Smooth muscle cell (in vitro differentiated cells): ENCODE results near the gene ZDHHC4. TPM values are rescaled to one million over a fixed set of nuclear protein-coding genes. Genes with fewer than 3 reads are reported as not detected.
A peak's percentile ranks its signal among the peaks of the same experiment; 100 is the strongest.

ENCODE experiments used
- DNase-seq: peaks from one replicate; lab custom pipeline; 2025; ENCODE audit not compliant: unreplicated experiment; lab: John Stamatoyannopoulos, UW
- H2AFZ ChIP-seq: fragments of 200-600 bp; sonication (generic); 2 replicates; pipeline ENCODE4 v1.6.0; 2016; ENCODE audit warnings: antibody characterized with exemption, low read depth, mild to moderate bottlenecking
- H3F3A ChIP-seq: fragments of 200-600 bp; sonication (generic); 2 replicates; pipeline ENCODE4 v1.6.0; 2017; ENCODE audit warnings: antibody characterized with exemption, low read depth
- H3K27ac ChIP-seq: fragments of 200-600 bp; sonication (generic); 2 replicates; pipeline ENCODE4 v1.5.1; 2016; ENCODE audit warnings: low read depth, mild to moderate bottlenecking
- H3K27me3 ChIP-seq: fragments of 200-600 bp; sonication (generic); 2 replicates; pipeline ENCODE4 v1.6.1; 2016; ENCODE audit warnings: low read depth, mild to moderate bottlenecking
- H3K36me3 ChIP-seq: fragments of 200-600 bp; sonication (generic); 2 replicates; pipeline ENCODE4 v1.5.1; 2016; ENCODE audit warnings: low read depth
- H3K4me1 ChIP-seq: fragments of 200-600 bp; sonication (generic); 2 replicates; pipeline ENCODE4 v1.5.1; 2016; ENCODE audit warnings: low read depth
- H3K4me2 ChIP-seq: fragments of 200-600 bp; sonication (generic); 2 replicates; pipeline ENCODE4 v1.6.0; 2016; ENCODE audit warnings: mild to moderate bottlenecking
- H3K4me3 ChIP-seq: fragments of 200-600 bp; sonication (generic); 2 replicates; pipeline ENCODE4 v1.5.1; 2016; ENCODE audit warnings: mild to moderate bottlenecking
- H3K79me2 ChIP-seq: fragments of 200-600 bp; sonication (generic); 2 replicates; pipeline ENCODE4 v1.6.0; 2016; ENCODE audit warnings: low read depth, mild to moderate bottlenecking
- H3K9ac ChIP-seq: fragments of 200-600 bp; sonication (generic); 2 replicates; pipeline ENCODE4 v1.6.0; 2016; ENCODE audit warnings: low read depth
- H3K9me3 ChIP-seq: fragments of 200-600 bp; sonication (generic); replicated peaks from 2 replicates; pipeline ENCODE4 v1.5.1; 2016; ENCODE audit warnings: low read depth
- H4K20me1 ChIP-seq: fragments of 200-600 bp; sonication (generic); 2 replicates; pipeline ENCODE4 v1.6.0; 2016; ENCODE audit warnings: low read depth
- CTCF ChIP-seq: fragments of 200-600 bp; sonication (generic); IDR thresholded peaks from 2 replicates; pipeline ENCODE4 v1.5.1; 2017; ENCODE audit warnings: borderline replicate concordance, mild to moderate bottlenecking, antibody characterized with exemption; ENCODE audit not compliant: insufficient read depth, poor library complexity, severe bottlenecking
- WGBS: methylation state at CpG from one replicate; pipeline ENCODE4 v1.1.7; 2016; ENCODE audit warnings: low lambda C conversion rate; 5-methylcytosine and 5-hydroxymethylcytosine counted together
- polyA plus RNA-seq: library from polyadenylated mRNA; unstranded; fragments of >200 nt; fragmentation: Nextera tagmentation; extraction: Ambion mirVana; gene quantifications from 2 replicates; pipeline ENCODE4 v1.2.1, GENCODE V29; 2016
- total RNA-seq: library from RNA; depleted of rRNA; stranded (reverse); fragments of >200 nt; gene quantifications from 2 replicates; pipeline ENCODE4 v1.2.3, GENCODE V29; 2014

ZDHHC4 gene
- total and polyA plus RNA-seq, 2 experiments from 2014 or later = 55.8 to 86.8 TPM

- no peak overlapping the region for H3K27ac ChIP-seq
- 85% methylated on average over 12 of the region's 12 CpGs for WGBS
- no peaks in the 10 kb centered on the region for H3K79me2 ChIP-seq
- H3K9ac ChIP-seq = no peak overlapping the region
- no peaks in the 10 kb centered on the region for H3K9me3 ChIP-seq
- peaks cover 58% of the 10 kb centered on the region for H3K27me3 ChIP-seq
- no peaks in the 10 kb centered on the region for H4K20me1 ChIP-seq
- H3F3A ChIP-seq = no peaks in the 10 kb centered on the region
- H3K36me3 ChIP-seq = no peaks in the 10 kb centered on the region
- no peak overlapping the region for H2AFZ ChIP-seq
- no peak overlapping the region for H3K4me3 ChIP-seq
- no peak for TF ChIP-seq CTCF
- no peak overlapping the region for H3K4me2 ChIP-seq
- no peak for DNase-seq
- no peaks in the 10 kb centered on the region for H3K4me1 ChIP-seq
Measured at GRCh38 chr7:6533893-6534495, 43.3 kb upstream of the ZDHHC4 start.

GRCh38 chr7:6536262-6537260 lies 40.7 kb upstream of the ZDHHC4 start:
- no peak for DNase-seq
- WGBS = 3% methylated on average over 43 of the region's 56 CpGs
- Histone ChIP-seq H3K27ac (no peak overlapping the region), H4K20me1 (no peaks in the 10 kb centered on the region), H3F3A (no peaks in the 10 kb centered on the region), H3K4me2 (peak overlapping the region; percentile 98), H3K9me3 (no peaks in the 10 kb centered on the region), H3K4me1 (no peaks in the 10 kb centered on the region), H3K36me3 (no peaks in the 10 kb centered on the region), H3K9ac (no peak overlapping the region), H3K27me3 (peaks cover 39% of the 10 kb centered on the region), H3K4me3 (peak overlapping the region; percentile 54), H3K79me2 (no peaks in the 10 kb centered on the region), H2AFZ (peak overlapping the region; percentile 77)
- TF ChIP-seq CTCF = no peak

- TF ChIP-seq CTCF = no peak
- H3K4me3 ChIP-seq = no peak overlapping the region
- no peak overlapping the region for H3K27ac ChIP-seq
- H3K9me3 ChIP-seq = no peaks in the 10 kb centered on the region
- H3K27me3 ChIP-seq = no peaks in the 10 kb centered on the region
- H2AFZ ChIP-seq = no peak overlapping the region
- WGBS = 85% methylated on average over 1 of the region's 1 CpG
- H3K36me3 ChIP-seq = no peaks in the 10 kb centered on the region
- no peak overlapping the region for H3K4me2 ChIP-seq
- H3K9ac ChIP-seq = no peak overlapping the region
- H3F3A ChIP-seq = no peaks in the 10 kb centered on the region
- no peak for DNase-seq
- no peaks in the 10 kb centered on the region for H3K79me2 ChIP-seq
- H3K4me1 ChIP-seq = no peaks in the 10 kb centered on the region
- no peaks in the 10 kb centered on the region for H4K20me1 ChIP-seq
Measured at GRCh38 chr7:6542368-6542767, 34.9 kb upstream of the ZDHHC4 start.
